Measurements from ENCODE around the gene APOF. TPM values are rescaled to one million over a fixed set of nuclear protein-coding genes. Genes with fewer than 3 reads are reported as not detected.

The APOF gene
- total RNA-seq, 6 experiments from 2014 or later, result 110 to 270 (median 205) TPM

GRCh38 chr12:56374726-56375597, 12.3 kb upstream of the APOF start:
- Histone ChIP-seq H3K9me3 (no peaks in the 10 kb centered on the region), H3K4me1 (no peaks in the 10 kb centered on the region), H3K27ac (no peak overlapping the region), H3K36me3 (no peaks in the 10 kb centered on the region), H3K27me3 (no peaks in the 10 kb centered on the region), H3K4me3 (no peak overlapping the region)
- WGBS (ENCODE audit: insufficient coverage, low coverage, low lambda C conversion rate, missing lambda C conversion rate), result 77% methylated on average over 6 of the region's 7 CpGs
- ATAC-seq, result no peak
- intact Hi-C loops (cut with DNase I), result no loop called here
- no peak for TF ChIP-seq POLR2A (IDR thresholded peaks at IDR 0.05)
- TF ChIP-seq, protein P1, sequence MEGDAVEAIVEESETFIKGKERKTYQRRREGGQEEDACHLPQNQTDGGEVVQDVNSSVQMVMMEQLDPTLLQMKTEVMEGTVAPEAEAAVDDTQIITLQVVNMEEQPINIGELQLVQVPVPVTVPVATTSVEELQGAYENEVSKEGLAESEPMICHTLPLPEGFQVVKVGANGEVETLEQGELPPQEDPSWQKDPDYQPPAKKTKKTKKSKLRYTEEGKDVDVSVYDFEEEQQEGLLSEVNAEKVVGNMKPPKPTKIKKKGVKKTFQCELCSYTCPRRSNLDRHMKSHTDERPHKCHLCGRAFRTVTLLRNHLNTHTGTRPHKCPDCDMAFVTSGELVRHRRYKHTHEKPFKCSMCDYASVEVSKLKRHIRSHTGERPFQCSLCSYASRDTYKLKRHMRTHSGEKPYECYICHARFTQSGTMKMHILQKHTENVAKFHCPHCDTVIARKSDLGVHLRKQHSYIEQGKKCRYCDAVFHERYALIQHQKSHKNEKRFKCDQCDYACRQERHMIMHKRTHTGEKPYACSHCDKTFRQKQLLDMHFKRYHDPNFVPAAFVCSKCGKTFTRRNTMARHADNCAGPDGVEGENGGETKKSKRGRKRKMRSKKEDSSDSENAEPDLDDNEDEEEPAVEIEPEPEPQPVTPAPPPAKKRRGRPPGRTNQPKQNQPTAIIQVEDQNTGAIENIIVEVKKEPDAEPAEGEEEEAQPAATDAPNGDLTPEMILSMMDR (IDR thresholded peaks at IDR 0.05), result no peak
- DNase-seq, result no peak

- ATAC-seq (no peak), DNase-seq (no peak)
- intact Hi-C loops (cut with DNase I), result no loop called here
- Histone ChIP-seq H3K27ac (no peak overlapping the region), H3K4me1 (no peaks in the 10 kb centered on the region), H3K9me3 (no peaks in the 10 kb centered on the region), H3K27me3 (no peaks in the 10 kb centered on the region), H3K4me3 (no peak overlapping the region), H3K36me3 (no peaks in the 10 kb centered on the region)
- WGBS (ENCODE audit: insufficient coverage, low coverage, low lambda C conversion rate, missing lambda C conversion rate), result 88% methylated on average over 1 of the region's 1 CpG
- TF ChIP-seq, protein P1 (IDR thresholded peaks at IDR 0.05), result no peak
- TF ChIP-seq POLR2A (IDR thresholded peaks at IDR 0.05), result no peak
These were observed 10.9 kb upstream of the APOF start for GRCh38 chr12:56373515-56373914.

- Histone ChIP-seq H3K27me3 (no peaks in the 10 kb centered on the region), H3K9me3 (no peaks in the 10 kb centered on the region), H3K4me1 (peaks cover 0 to 31% (median 11%) of the 10 kb centered on the region in 4 donors), H3K27ac (no peak overlapping the region), H3K36me3 (no peaks in the 10 kb centered on the region), H3K4me3 (no peak overlapping the region)
- intact Hi-C loops (cut with DNase I), result no loop called here
- DNase-seq (no peak), ATAC-seq (no peak)
- WGBS (ENCODE audit: insufficient coverage, low coverage, low lambda C conversion rate, missing lambda C conversion rate), result 77% methylated on average over 3 of the region's 3 CpGs
- TF ChIP-seq POLR2A (IDR thresholded peaks at IDR 0.05), result no peak
- TF ChIP-seq, protein P1 (IDR thresholded peaks at IDR 0.05), result no peak
These were observed 4.3 kb upstream of the APOF start for GRCh38 chr12:56366948-56367347.

DNA sequence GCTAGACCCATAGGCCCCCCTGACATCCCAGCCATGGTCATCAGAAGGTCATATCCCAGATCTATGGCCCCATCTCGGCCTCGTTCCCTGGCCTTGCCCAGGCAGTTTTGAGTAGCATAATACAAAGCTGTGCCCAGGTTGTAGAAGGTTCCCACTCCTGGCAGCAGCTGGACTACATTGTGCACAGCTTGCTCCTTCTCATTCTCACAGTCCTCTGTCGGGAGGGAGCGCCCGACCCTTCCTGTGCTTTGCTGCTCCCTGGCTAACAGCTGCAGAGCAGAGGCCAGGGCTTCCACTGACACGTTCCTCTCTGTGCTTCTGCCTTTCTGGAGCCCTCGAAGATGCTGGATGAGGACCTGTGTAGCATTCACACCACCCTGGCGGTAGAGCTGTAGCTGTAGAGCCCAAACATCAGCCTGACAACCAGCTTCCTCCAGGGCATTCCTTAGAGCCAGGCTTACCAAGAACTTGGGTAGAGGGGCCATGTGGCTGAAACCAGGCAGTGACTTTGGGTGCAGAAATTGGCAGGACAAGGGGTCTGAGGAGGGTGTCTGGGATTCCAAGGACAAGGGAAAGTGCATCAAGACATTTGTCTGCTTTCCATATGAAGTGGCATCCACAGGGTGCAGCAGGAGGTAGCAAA, 1.0 kb downstream of the APOF start:
- DNase-seq (peak in 2 of 3 donors; percentile 43 to 67), ATAC-seq (peak in 2 of 4 donors; percentile 4 to 9)
- Histone ChIP-seq H3K27me3 (no peaks in the 10 kb centered on the region), H3K9me3 (no peaks in the 10 kb centered on the region), H3K36me3 (peaks cover 0 to 2% (median 0%) of the 10 kb centered on the region in 4 donors), H3K27ac (peak overlapping the region; percentile 94 to 97 (median 95)), H3K4me3 (peak overlapping the region; percentile 55 to 74 (median 65)), H3K4me1 (peaks cover 0 to 51% (median 17%) of the 10 kb centered on the region in 4 donors)
- intact Hi-C loops (cut with DNase I), result no loop called here
- TF ChIP-seq, protein P1 (IDR thresholded peaks at IDR 0.05), result no peak
- no peak for TF ChIP-seq POLR2A (IDR thresholded peaks at IDR 0.05)
- 38% methylated on average over 3 of the region's 8 CpGs for WGBS (ENCODE audit: insufficient coverage, low coverage, low lambda C conversion rate, missing lambda C conversion rate)

Data from right lobe of liver (tissue), 6 donors.